Effector memory CD8-positive, alpha-beta T cell (primary cell): ENCODE data around the gene C1QTNF4.
"Not testable (repeated sequence)": the region's sequence is repeated elsewhere in the genome, so short reads cannot be mapped to it uniquely, and the experiment has no call there.

Experiments used
- ATAC-seq: fragments of 150-1000 bp; cut with Tn5 transposase; replicated peaks from 2 replicates; pipeline ENCODE4 v1.10.0; 2021; ENCODE audit warnings: mild to moderate bottlenecking, moderate library complexity
- DNase-seq, 3 experiments: peaks; one replicate each; pipeline ENCODE4 v3.0.0; 2021
- H3K27ac Mint-ChIP-seq, 2 donors: one replicate each; pipeline ENCODE4 v1.8.0; 2022; ENCODE audit warnings: mild to moderate bottlenecking in 2 of 2, mixed read lengths in 2 of 2, moderate library complexity in 2 of 2
- H3K27me3 Mint-ChIP-seq, 2 donors: one replicate each; pipeline ENCODE4 v1.8.0; 2022; ENCODE audit warnings: mixed read lengths in 2 of 2
- H3K36me3 Mint-ChIP-seq: one replicate; pipeline ENCODE4 v1.8.0; 2022; ENCODE audit warnings: mild to moderate bottlenecking, moderate library complexity, mixed read lengths; ENCODE audit not compliant: insufficient read depth
- H3K4me1 Mint-ChIP-seq, 2 donors: one replicate each; pipeline ENCODE4 v1.8.0; 2022; ENCODE audit warnings: low read depth in 2 of 2, mixed read lengths in 2 of 2
- H3K4me3 Mint-ChIP-seq, 2 donors: one replicate each; pipeline ENCODE4 v1.8.0; 2022; ENCODE audit warnings: mild to moderate bottlenecking in 2 of 2, mixed read lengths in 2 of 2, moderate library complexity in 2 of 2
- H3K9me3 Mint-ChIP-seq, 2 donors: one replicate each; pipeline ENCODE4 v1.8.0; 2022; ENCODE audit warnings: mixed read lengths in 2 of 2

Gene C1QTNF4

GRCh38 chr11:47552056-47552565 is 42.1 kb downstream of the C1QTNF4 start:
- peak overlapping the region; percentile 95 to 96 for H3K27ac Mint-ChIP-seq
- H3K9me3 Mint-ChIP-seq = no peaks in the 10 kb centered on the region
- peaks cover 34 to 44% of the 10 kb centered on the region in 2 donors for H3K4me1 Mint-ChIP-seq
- peak overlapping the region; percentile 98 to 99 for H3K4me3 Mint-ChIP-seq
- ATAC-seq = no peak
- peaks cover 22% of the 10 kb centered on the region for H3K36me3 Mint-ChIP-seq
- peak in 1 of 3 experiments; percentile 5 for DNase-seq
- no peaks in the 10 kb centered on the region for H3K27me3 Mint-ChIP-seq

- DNase-seq (no peak), ATAC-seq (no peak)
- no peaks in the 10 kb centered on the region for H3K9me3 Mint-ChIP-seq
- H3K27ac Mint-ChIP-seq = peak overlapping the region; percentile 95 to 96
- H3K36me3 Mint-ChIP-seq = peaks cover 25% of the 10 kb centered on the region
- no peaks in the 10 kb centered on the region for H3K27me3 Mint-ChIP-seq
- H3K4me3 Mint-ChIP-seq = peak overlapping the region; percentile 98 to 99
- peaks cover 35 to 46% of the 10 kb centered on the region in 2 donors for H3K4me1 Mint-ChIP-seq
These were observed 43.1 kb downstream of the C1QTNF4 start for GRCh38 chr11:47551086-47551485.

- Mint-ChIP-seq H3K27ac (peak overlapping the region; percentile 95 to 96), H3K9me3 (no peaks in the 10 kb centered on the region), H3K4me3 (peak overlapping the region; percentile 98 to 99), H3K4me1 (peaks cover 37 to 49% of the 10 kb centered on the region in 2 donors), H3K27me3 (no peaks in the 10 kb centered on the region), H3K36me3 (peaks cover 25% of the 10 kb centered on the region)
- ATAC-seq = no peak
- no peak for DNase-seq
These were observed 43.7 kb downstream of the C1QTNF4 start for GRCh38 chr11:47550288-47551047.

GRCh38 chr11:47546274-47546673 is 47.9 kb downstream of the C1QTNF4 start:
- Mint-ChIP-seq H3K4me3 (peak overlapping the region in 1 of 2 donors; percentile 15), H3K27ac (peak overlapping the region in 1 of 2 donors; percentile 57), H3K4me1 (peaks cover 34 to 58% of the 10 kb centered on the region in 2 donors), H3K36me3 (peaks cover 21% of the 10 kb centered on the region)
- not testable (repeated sequence) for ATAC-seq, DNase-seq, H3K27me3 Mint-ChIP-seq, H3K9me3 Mint-ChIP-seq

- no peaks in the 10 kb centered on the region for H3K27me3 Mint-ChIP-seq
- DNase-seq (no peak), ATAC-seq (no peak)
- peak overlapping the region in 1 of 2 donors; percentile 77 for H3K27ac Mint-ChIP-seq
- H3K9me3 Mint-ChIP-seq = no peaks in the 10 kb centered on the region
- no peak overlapping the region for H3K4me3 Mint-ChIP-seq
- peaks cover 37 to 58% of the 10 kb centered on the region in 2 donors for H3K4me1 Mint-ChIP-seq
- H3K36me3 Mint-ChIP-seq = peaks cover 15% of the 10 kb centered on the region
These were observed 48.9 kb downstream of the C1QTNF4 start for GRCh38 chr11:47545298-47545697.

- Mint-ChIP-seq H3K9me3 (no peaks in the 10 kb centered on the region), H3K27me3 (no peaks in the 10 kb centered on the region), H3K36me3 (peaks cover 12% of the 10 kb centered on the region), H3K27ac (peak overlapping the region; percentile 89 to 96), H3K4me1 (peaks cover 42 to 60% of the 10 kb centered on the region in 2 donors), H3K4me3 (peak overlapping the region; percentile 74 to 78)
- DNase-seq = no peak
- peak; percentile 70 for ATAC-seq
These were observed 53.1 kb downstream of the C1QTNF4 start for GRCh38 chr11:47541070-47541469.

- Mint-ChIP-seq H3K36me3 (peaks cover 25% of the 10 kb centered on the region), H3K4me3 (peak overlapping the region; percentile 74 to 78), H3K27ac (peak overlapping the region; percentile 62 to 96), H3K4me1 (peaks cover 44 to 61% of the 10 kb centered on the region in 2 donors), H3K9me3 (no peaks in the 10 kb centered on the region), H3K27me3 (no peaks in the 10 kb centered on the region)
- DNase-seq (no peak), ATAC-seq (no peak)
These were observed 54.6 kb downstream of the C1QTNF4 start for GRCh38 chr11:47539681-47540039.
